SJSA1 (cell line): Measurements from ENCODE around the gene F13A1. TPM values are rescaled to one million over a fixed set of nuclear protein-coding genes. Genes with fewer than 3 reads are reported as not detected.

Experiments used
- DNase-seq, 2 experiments: peaks; one replicate each; pipeline ENCODE4 v3.0.0-alpha.2; 2015 to 2020; ENCODE audit warnings: low spot score in 2 of 2, low read depth in 1 of 2
- H3K27ac ChIP-seq: fragments of 250-450 bp; sonication (Bioruptor Pico); 2 replicates; pipeline ENCODE4 v1.5.1; 2020; ENCODE audit warnings: mild to moderate bottlenecking, moderate library complexity
- H3K27me3 ChIP-seq: fragments of 250-450 bp; sonication (Bioruptor Pico); replicated peaks from 2 replicates; pipeline ENCODE4 v1.5.1; 2020; ENCODE audit warnings: mild to moderate bottlenecking, moderate library complexity
- H3K36me3 ChIP-seq: fragments of 250-450 bp; sonication (Bioruptor Pico); 2 replicates; pipeline ENCODE4 v1.5.1; 2020; ENCODE audit warnings: mild to moderate bottlenecking
- H3K4me1 ChIP-seq: fragments of 250-450 bp; sonication (Bioruptor Pico); replicated peaks from 2 replicates; pipeline ENCODE4 v1.6.1; 2021; ENCODE audit warnings: mild to moderate bottlenecking
- H3K4me3 ChIP-seq: fragments of 250-450 bp; sonication (Bioruptor Pico); 2 replicates; pipeline ENCODE4 v1.5.1; 2020; ENCODE audit warnings: mild to moderate bottlenecking
- H3K9me3 ChIP-seq: fragments of 250-450 bp; sonication (Bioruptor Pico); replicated peaks from 2 replicates; pipeline ENCODE4 v1.5.1; 2020; ENCODE audit warnings: mild to moderate bottlenecking
- total RNA-seq: library from RNA; depleted of rRNA; stranded (reverse); fragments of >200 nt; shearing (Covaris generic); gene quantifications from 2 replicates; pipeline ENCODE4 v1.2.3, GENCODE V29; 2014

The F13A1 gene
- total RNA-seq, 1 experiment from 2014 or later: 0.45 TPM

DNA sequence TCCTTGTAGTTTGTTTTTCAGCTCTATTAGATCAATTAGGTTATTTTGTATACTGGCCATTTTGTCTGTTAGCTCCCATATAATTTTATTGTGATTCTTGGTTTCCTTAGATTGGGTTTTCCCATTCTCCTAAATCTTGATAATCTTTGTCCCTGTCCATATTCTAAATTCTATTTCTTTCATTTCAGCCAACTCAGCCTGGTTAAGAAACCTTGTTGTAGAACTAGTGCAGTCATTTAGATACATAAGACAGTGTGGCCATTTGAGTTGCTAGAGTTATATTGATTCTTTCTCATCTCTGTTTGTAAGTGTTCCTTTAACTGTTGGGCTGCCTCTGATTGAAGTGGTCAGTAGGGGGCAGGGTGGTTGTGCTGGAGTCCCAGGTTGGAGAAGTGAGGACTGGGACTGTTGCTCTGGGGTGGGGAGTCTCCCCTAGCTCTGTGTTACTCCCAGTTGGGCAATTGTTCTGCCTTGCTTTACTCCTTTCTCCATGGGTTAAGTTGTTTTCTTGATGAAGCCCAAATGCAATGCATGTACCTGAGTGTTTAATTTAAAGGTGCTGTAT is 214.9 kb downstream of the F13A1 start:
- no peak overlapping the region for H3K4me3 ChIP-seq
- no peaks in the 10 kb centered on the region for H3K4me1 ChIP-seq
- no peaks in the 10 kb centered on the region for H3K36me3 ChIP-seq
- no peaks in the 10 kb centered on the region for H3K9me3 ChIP-seq
- H3K27me3 ChIP-seq: no peaks in the 10 kb centered on the region
- H3K27ac ChIP-seq: no peak overlapping the region
- DNase-seq: no peak
